Measurements from ENCODE around the gene ZNF292. TPM values are rescaled to one million over a fixed set of nuclear protein-coding genes. Genes with fewer than 3 reads are reported as not detected.

ZNF292 gene
- total RNA-seq, 2 donors from 2014 or later = 30.6 to 56.4 TPM

GRCh38 chr6:87213364-87213763 is 58.0 kb downstream of the ZNF292 start:
- H3K27ac ChIP-seq = no peak overlapping the region
- H3K9ac ChIP-seq (ENCODE audit: low read depth in 2 of 2, low read length in 2 of 2) = no peak overlapping the region
- no peaks in the 10 kb centered on the region for H3K27me3 ChIP-seq
- intact Hi-C loops (cut with DNase I) = no loop called here
- peak; percentile 29 for DNase-seq
- TF ChIP-seq CTCF (IDR thresholded peaks at IDR 0.05) = no peak
- H3K4me1 ChIP-seq = no peaks in the 10 kb centered on the region
- H3K36me3 ChIP-seq = no peaks in the 10 kb centered on the region
- no peaks in the 10 kb centered on the region for H3K9me3 ChIP-seq
- no peak overlapping the region for H3K4me3 ChIP-seq

DNA sequence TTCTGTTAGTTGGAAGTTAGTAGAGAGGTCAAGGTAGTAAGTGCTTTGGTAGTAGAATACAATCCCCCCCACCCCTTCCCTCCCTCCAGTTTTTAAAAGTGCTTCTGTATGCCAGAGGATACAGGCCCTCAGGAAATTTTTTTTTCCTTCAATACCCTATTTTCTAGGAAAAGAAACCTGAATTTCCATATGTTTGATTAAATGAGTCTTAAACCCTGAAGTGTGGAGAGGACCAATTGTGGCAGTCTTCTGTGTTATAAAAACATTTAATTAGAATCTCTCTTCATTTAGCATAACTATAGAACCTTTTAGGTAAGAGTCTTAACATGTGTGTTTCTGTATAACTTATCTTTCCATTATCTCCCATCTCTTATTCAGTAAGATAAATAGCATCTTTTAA is 59.5 kb downstream of the ZNF292 start:
- Histone ChIP-seq H3K27me3 (no peaks in the 10 kb centered on the region), H3K27ac (no peak overlapping the region), H3K36me3 (no peaks in the 10 kb centered on the region), H3K9me3 (no peaks in the 10 kb centered on the region), H3K9ac (ENCODE audit: low read depth in 2 of 2, low read length in 2 of 2) (no peak overlapping the region), H3K4me3 (no peak overlapping the region), H3K4me1 (no peaks in the 10 kb centered on the region)
- intact Hi-C loops (cut with DNase I) = no loop called here
- no peak for DNase-seq
- no peak for TF ChIP-seq CTCF (IDR thresholded peaks at IDR 0.05)

DNA sequence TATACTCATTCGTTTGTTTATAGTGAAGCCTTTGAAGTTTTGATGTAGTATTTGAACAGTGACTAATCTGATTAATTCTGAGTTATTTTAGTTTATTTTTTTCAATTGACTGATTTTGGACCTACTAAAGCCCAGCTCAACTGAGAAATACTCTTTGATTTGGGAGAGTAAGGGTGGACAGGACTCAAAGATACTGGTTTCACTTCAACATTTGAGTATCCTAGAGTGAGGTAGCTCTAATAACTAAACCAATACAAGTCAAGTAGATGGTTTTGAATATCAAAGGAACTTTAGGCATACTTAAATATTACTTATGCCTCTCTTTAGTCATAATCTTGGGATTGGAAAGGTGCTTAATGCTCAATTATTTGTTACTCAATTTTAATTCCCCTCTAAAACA is 65.6 kb downstream of the ZNF292 start:
- no peak overlapping the region for H3K9ac ChIP-seq (ENCODE audit: low read depth in 2 of 2, low read length in 2 of 2)
- H3K36me3 ChIP-seq = no peaks in the 10 kb centered on the region
- H3K4me1 ChIP-seq = no peaks in the 10 kb centered on the region
- no peak overlapping the region for H3K27ac ChIP-seq
- TF ChIP-seq CTCF (IDR thresholded peaks at IDR 0.05) = no peak
- H3K27me3 ChIP-seq = no peaks in the 10 kb centered on the region
- intact Hi-C loops (cut with DNase I) = loop anchor here (10.0 kb wide), 1 partner anchor 56 kb away; no protein-coding TSS in a partner anchor
- no peak for DNase-seq
- no peak overlapping the region for H3K4me3 ChIP-seq
- no peaks in the 10 kb centered on the region for H3K9me3 ChIP-seq

DNA sequence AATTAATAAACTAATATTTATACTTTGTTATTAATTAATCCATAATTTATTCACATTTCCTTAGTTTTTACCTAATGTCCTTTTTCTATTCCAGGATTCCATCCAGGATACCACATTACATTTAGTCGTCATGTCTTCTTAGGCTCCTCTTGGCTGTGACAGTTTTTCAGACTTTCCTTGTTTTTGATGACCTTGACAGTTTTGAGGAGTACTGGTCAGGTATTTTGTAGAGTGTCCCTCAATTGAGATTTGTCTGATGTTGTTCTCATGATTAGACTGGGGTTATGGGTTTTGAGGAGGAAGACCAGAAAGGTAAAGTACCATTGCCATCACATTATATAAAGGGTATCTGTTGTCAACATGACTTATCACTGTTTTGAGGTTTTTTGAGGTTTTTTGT is 67.3 kb downstream of the ZNF292 start:
- Histone ChIP-seq H3K9ac (ENCODE audit: low read depth in 2 of 2, low read length in 2 of 2) (no peak overlapping the region), H3K4me3 (no peak overlapping the region), H3K4me1 (no peaks in the 10 kb centered on the region), H3K27ac (no peak overlapping the region), H3K36me3 (no peaks in the 10 kb centered on the region), H3K27me3 (no peaks in the 10 kb centered on the region), H3K9me3 (no peaks in the 10 kb centered on the region)
- TF ChIP-seq CTCF (IDR thresholded peaks at IDR 0.05) = no peak
- intact Hi-C loops (cut with DNase I) = loop anchor here (10.0 kb wide), 1 partner anchor 58 kb away; no protein-coding TSS in a partner anchor
- DNase-seq = no peak

GRCh38 chr6:87224971-87225370 is 69.6 kb downstream of the ZNF292 start:
- H3K9me3 ChIP-seq = no peaks in the 10 kb centered on the region
- H3K4me3 ChIP-seq = no peak overlapping the region
- no peaks in the 10 kb centered on the region for H3K27me3 ChIP-seq
- no peak for DNase-seq
- intact Hi-C loops (cut with DNase I) = loop anchor here (10.0 kb wide), 1 partner anchor 60 kb away; no protein-coding TSS in a partner anchor
- no peak for TF ChIP-seq CTCF (IDR thresholded peaks at IDR 0.05)
- H3K36me3 ChIP-seq = no peaks in the 10 kb centered on the region
- no peaks in the 10 kb centered on the region for H3K4me1 ChIP-seq
- H3K9ac ChIP-seq (ENCODE audit: low read depth in 2 of 2, low read length in 2 of 2) = no peak overlapping the region
- H3K27ac ChIP-seq = no peak overlapping the region

Data from colonic mucosa (tissue), 4 donors.